ENCODE measurements around the gene AKR1B1. TPM values are rescaled to one million over a fixed set of nuclear protein-coding genes. Genes with fewer than 3 reads are reported as not detected.

The AKR1B1 gene
- total RNA-seq, 4 donors from 2014 or later, result 90.4 to 147 (median 123) TPM

GRCh38 chr7:134420424-134421125 lies 38.3 kb downstream of the AKR1B1 start:
- TF ChIP-seq CTCF (IDR thresholded peaks at IDR 0.05; ENCODE audit: low read depth), result no peak

GRCh38 chr7:134419875-134420274 lies 39.0 kb downstream of the AKR1B1 start:
- no peak for TF ChIP-seq CTCF (IDR thresholded peaks at IDR 0.05; ENCODE audit: low read depth)

GRCh38 chr7:134419085-134419484 lies 39.8 kb downstream of the AKR1B1 start:
- no peak for TF ChIP-seq CTCF (IDR thresholded peaks at IDR 0.05; ENCODE audit: low read depth)

- TF ChIP-seq CTCF (IDR thresholded peaks at IDR 0.05; ENCODE audit: low read depth), result no peak
Measured at GRCh38 chr7:134415700-134416099, 43.2 kb downstream of the AKR1B1 start.

- TF ChIP-seq CTCF (IDR thresholded peaks at IDR 0.05; ENCODE audit: low read depth), result no peak
Measured at GRCh38 chr7:134414109-134414508, 44.8 kb downstream of the AKR1B1 start.

- TF ChIP-seq CTCF (IDR thresholded peaks at IDR 0.05; ENCODE audit: low read depth), result no peak
Measured at GRCh38 chr7:134407311-134407710, 51.6 kb downstream of the AKR1B1 start.

- no peak for TF ChIP-seq CTCF (IDR thresholded peaks at IDR 0.05; ENCODE audit: low read depth)
Measured at GRCh38 chr7:134406431-134406830, 52.5 kb downstream of the AKR1B1 start.

Data from subcutaneous adipose tissue (tissue), 4 donors.